Kidney glomerular epithelial cell (primary cell): ENCODE results near the gene RBPJL.

Experiments
- DNase-seq: peaks from one replicate; lab custom pipeline; 2025; lab: John Stamatoyannopoulos, UW

Gene RBPJL

GRCh38 chr20:45293041-45294002 is 13.3 kb upstream of the RBPJL start:
- DNase-seq, result peak; percentile 65

- no peak for DNase-seq
These were observed 12.7 kb upstream of the RBPJL start for GRCh38 chr20:45294003-45294368.

- DNase-seq, result no peak
These were observed 12.0 kb upstream of the RBPJL start for GRCh38 chr20:45294659-45295058.

- no peak for DNase-seq
These were observed 8.7 kb upstream of the RBPJL start for GRCh38 chr20:45297786-45298497.

GRCh38 chr20:45299786-45300185 is 6.9 kb upstream of the RBPJL start:
- no peak for DNase-seq

GRCh38 chr20:45300961-45301360 is 5.7 kb upstream of the RBPJL start:
- DNase-seq, result no peak

GRCh38 chr20:45301824-45302271 is 4.8 kb upstream of the RBPJL start:
- no peak for DNase-seq

GRCh38 chr20:45303586-45304463 is 2.8 kb upstream of the RBPJL start:
- DNase-seq, result no peak

- no peak for DNase-seq
These were observed 2.1 kb upstream of the RBPJL start for GRCh38 chr20:45304464-45304999.

- DNase-seq, result no peak
These were observed 1.4 kb upstream of the RBPJL start for GRCh38 chr20:45305262-45305661.

GRCh38 chr20:45307076-45307640 is 518 bp downstream of the RBPJL start:
- no peak for DNase-seq

GRCh38 chr20:45308117-45308778 is 1.6 kb downstream of the RBPJL start, which contains the start of gene MATN4:
MATN4 (minus strand) TSS chr20:45308299; CDS start chr20:45305582, 2,717 bp downstream.
- no peak for DNase-seq

GRCh38 chr20:45309075-45309474 is 2.4 kb downstream of the RBPJL start:
- no peak for DNase-seq

- no peak for DNase-seq
These were observed 5.1 kb downstream of the RBPJL start for GRCh38 chr20:45311589-45312211.

- no peak for DNase-seq
These were observed 5.6 kb downstream of the RBPJL start for GRCh38 chr20:45312241-45312640.

- no peak for DNase-seq
These were observed 6.5 kb downstream of the RBPJL start for GRCh38 chr20:45313065-45313695.

GRCh38 chr20:45313943-45314342 is 7.3 kb downstream of the RBPJL start:
- DNase-seq, result no peak

GRCh38 chr20:45315672-45316071 is 9.0 kb downstream of the RBPJL start:
- no peak for DNase-seq

GRCh38 chr20:45316150-45317080 is 9.8 kb downstream of the RBPJL start:
- no peak for DNase-seq
